Effector memory CD8-positive, alpha-beta T cell (primary cell): ENCODE measurements around the gene APOBEC3G.
A peak's percentile ranks its signal among the peaks of the same experiment; 100 is the strongest.
"Not testable (repeated sequence)": the region's sequence is repeated elsewhere in the genome, so short reads cannot be mapped to it uniquely, and the experiment has no call there.

Experiments
- ATAC-seq: fragments of 150-1000 bp; cut with Tn5 transposase; replicated peaks from 2 replicates; pipeline ENCODE4 v1.10.0; 2021; ENCODE audit warnings: mild to moderate bottlenecking, moderate library complexity
- DNase-seq, 3 experiments: peaks; one replicate each; pipeline ENCODE4 v3.0.0; 2021
- H3K27ac Mint-ChIP-seq, 2 donors: one replicate each; pipeline ENCODE4 v1.8.0; 2022; ENCODE audit warnings: mild to moderate bottlenecking in 2 of 2, mixed read lengths in 2 of 2, moderate library complexity in 2 of 2
- H3K27me3 Mint-ChIP-seq, 2 donors: one replicate each; pipeline ENCODE4 v1.8.0; 2022; ENCODE audit warnings: mixed read lengths in 2 of 2
- H3K36me3 Mint-ChIP-seq: one replicate; pipeline ENCODE4 v1.8.0; 2022; ENCODE audit warnings: mild to moderate bottlenecking, moderate library complexity, mixed read lengths; ENCODE audit not compliant: insufficient read depth
- H3K4me1 Mint-ChIP-seq, 2 donors: one replicate each; pipeline ENCODE4 v1.8.0; 2022; ENCODE audit warnings: low read depth in 2 of 2, mixed read lengths in 2 of 2
- H3K4me3 Mint-ChIP-seq, 2 donors: one replicate each; pipeline ENCODE4 v1.8.0; 2022; ENCODE audit warnings: mild to moderate bottlenecking in 2 of 2, mixed read lengths in 2 of 2, moderate library complexity in 2 of 2
- H3K9me3 Mint-ChIP-seq, 2 donors: one replicate each; pipeline ENCODE4 v1.8.0; 2022; ENCODE audit warnings: mixed read lengths in 2 of 2
- total RNA-seq, 9 experiments: gene quantifications; one replicate each; lab custom pipeline; 2026; lab: John Stamatoyannopoulos, UW

Gene APOBEC3G
- 50.5 to 499 (median 214) reads per million in 9 experiments for total RNA-seq

DNA sequence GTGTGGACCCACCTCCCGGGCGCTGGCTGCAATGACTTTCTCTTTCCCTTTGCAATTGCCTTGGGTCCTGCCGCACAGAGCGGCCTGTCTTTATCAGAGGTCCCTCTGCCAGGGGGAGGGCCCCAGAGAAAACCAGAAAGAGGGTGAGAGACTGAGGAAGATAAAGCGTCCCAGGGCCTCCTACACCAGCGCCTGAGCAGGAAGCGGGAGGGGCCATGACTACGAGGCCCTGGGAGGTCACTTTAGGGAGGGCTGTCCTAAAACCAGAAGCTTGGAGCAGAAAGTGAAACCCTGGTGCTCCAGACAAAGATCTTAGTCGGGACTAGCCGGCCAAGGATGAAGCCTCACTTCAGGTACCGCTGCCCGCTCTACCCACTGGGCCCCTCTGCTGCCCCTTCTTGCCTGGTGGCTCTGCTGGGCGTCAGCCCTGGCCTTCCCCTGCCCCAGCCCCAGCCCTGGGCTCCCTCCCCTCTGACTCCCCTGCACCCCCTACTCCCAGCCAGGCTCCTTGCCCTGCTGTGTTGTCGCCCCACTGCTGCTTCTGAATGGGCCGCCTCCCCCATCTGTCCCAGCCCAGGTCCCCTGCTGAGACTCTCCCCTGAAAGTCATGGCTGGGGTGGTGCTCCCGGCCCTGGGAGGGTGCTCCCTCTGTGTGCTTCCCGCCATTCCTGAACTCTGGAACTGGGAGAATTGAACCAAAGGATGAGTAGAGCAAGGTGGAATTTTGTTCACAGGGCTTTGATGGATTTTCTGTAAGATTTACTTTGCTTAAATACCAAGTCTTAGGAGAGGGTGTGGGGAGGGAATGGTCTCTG is at the start of gene APOBEC3G:
Gene APOBEC3G (plus strand): TSS at position 250 of the 815 bp plus-strand sequence. CDS start 87 bp downstream, at position 337.
- H3K9me3 Mint-ChIP-seq, H3K27me3 Mint-ChIP-seq: not testable (repeated sequence)
- DNase-seq (peak; percentile 62 to 72 (median 68)), ATAC-seq (peak; percentile 78)
- peak within 1 kb of the TSS; percentile 98 to 99 for H3K27ac Mint-ChIP-seq
- H3K36me3 Mint-ChIP-seq, result peaks cover 54% of the 10 kb centered on the region
- H3K4me3 Mint-ChIP-seq, result peak within 1 kb of the TSS; percentile 92 to 98
- peaks cover 49 to 58% of the 10 kb centered on the region in 2 donors for H3K4me1 Mint-ChIP-seq

DNA sequence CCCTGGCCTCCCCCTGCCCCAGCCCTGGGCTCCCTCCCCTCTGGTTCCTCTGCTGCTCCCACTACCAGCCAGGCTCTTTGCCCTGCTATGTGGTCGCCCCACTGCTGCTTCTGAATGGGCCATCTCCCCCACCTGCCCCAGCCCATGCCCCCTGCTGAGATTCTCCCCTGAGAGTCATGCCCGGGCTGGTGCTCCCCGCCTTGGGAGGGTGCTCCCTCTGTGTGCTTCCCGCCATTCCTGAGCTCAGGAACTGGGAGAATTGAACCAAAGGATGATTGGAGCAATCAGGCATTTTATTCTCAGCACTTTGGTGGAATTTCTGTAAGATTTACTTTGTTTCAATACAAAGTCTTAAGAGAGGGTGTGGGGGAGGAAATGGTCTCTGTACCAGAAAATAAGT is 49.4 kb upstream of the APOBEC3G start:
- DNase-seq (no peak), ATAC-seq (no peak)
- Mint-ChIP-seq H3K4me1 (peaks cover 32 to 38% of the 10 kb centered on the region in 2 donors), H3K27ac (peak overlapping the region; percentile 82 to 85), H3K27me3 (no peaks in the 10 kb centered on the region), H3K4me3 (no peak overlapping the region), H3K9me3 (no peaks in the 10 kb centered on the region), H3K36me3 (peaks cover 68% of the 10 kb centered on the region)

DNA sequence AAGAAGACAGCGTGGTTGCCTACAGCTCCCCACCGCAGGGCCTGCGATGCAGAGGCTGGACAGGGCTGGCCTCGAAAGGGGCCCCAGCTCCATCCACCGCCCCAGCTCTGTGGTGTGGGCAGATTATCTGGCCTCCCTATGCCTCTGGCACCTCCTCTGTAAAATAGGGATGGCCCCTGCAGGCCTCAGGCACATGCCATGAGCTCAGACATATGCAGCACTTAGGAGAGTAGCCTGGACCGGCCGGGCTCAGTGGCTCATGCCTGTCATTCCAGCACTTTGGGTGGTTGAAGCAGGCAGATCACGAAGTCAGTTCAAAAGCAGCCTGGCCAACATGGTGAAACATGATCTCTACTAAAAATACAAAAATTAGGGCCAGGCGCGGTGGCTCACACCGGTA is 48.8 kb upstream of the APOBEC3G start:
- no peak for DNase-seq
- peak overlapping the region; percentile 82 to 85 for H3K27ac Mint-ChIP-seq
- H3K27me3 Mint-ChIP-seq, result no peaks in the 10 kb centered on the region
- H3K4me3 Mint-ChIP-seq, result no peak overlapping the region
- no peaks in the 10 kb centered on the region for H3K9me3 Mint-ChIP-seq
- no peak for ATAC-seq
- H3K4me1 Mint-ChIP-seq, result peaks cover 32 to 38% of the 10 kb centered on the region in 2 donors
- H3K36me3 Mint-ChIP-seq, result peaks cover 64% of the 10 kb centered on the region

DNA sequence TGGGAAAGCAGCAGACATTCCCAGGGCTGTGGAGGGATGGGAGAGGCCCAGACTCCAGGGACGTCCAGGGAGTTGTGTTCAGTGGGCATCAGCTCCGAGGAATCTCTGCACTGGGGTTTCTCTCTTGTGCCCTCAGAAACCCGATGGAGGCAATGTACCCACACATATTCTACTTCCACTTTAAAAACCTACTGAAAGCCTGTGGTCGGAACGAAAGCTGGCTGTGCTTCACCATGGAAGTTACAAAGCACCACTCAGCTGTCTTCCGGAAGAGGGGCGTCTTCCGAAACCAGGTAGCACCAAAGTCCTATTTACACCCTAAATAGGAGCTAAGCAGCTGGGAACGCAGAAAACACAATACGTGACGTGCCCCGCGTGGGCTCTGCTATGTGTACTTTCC is 47.8 kb upstream of the APOBEC3G start:
- H3K9me3 Mint-ChIP-seq, result no peaks in the 10 kb centered on the region
- H3K27ac Mint-ChIP-seq, result no peak overlapping the region
- H3K4me1 Mint-ChIP-seq, result peaks cover 25 to 32% of the 10 kb centered on the region in 2 donors
- DNase-seq (no peak), ATAC-seq (no peak)
- H3K36me3 Mint-ChIP-seq, result peaks cover 55% of the 10 kb centered on the region
- H3K27me3 Mint-ChIP-seq, result no peaks in the 10 kb centered on the region
- H3K4me3 Mint-ChIP-seq, result no peak overlapping the region

DNA sequence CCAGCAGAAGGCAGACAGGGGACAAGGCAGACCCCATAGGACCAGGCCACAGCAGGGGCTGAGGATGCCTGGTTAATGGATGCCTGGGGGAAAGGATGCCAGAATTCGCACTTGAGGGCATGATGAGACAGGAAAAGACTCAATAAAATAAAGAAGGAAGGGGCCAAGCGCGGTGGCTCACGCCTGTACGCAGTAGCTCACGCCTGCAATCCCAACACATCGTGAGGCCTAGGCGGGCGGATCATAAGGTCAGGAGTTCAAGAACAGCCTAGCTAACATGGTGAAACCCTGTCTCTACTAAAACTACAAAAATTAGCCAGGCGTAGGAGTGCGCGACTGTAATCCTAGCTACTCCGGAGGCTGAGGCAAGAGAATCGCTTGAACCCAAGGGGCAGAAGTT is 46.4 kb upstream of the APOBEC3G start:
- Mint-ChIP-seq H3K4me1 (peaks cover 13 to 18% of the 10 kb centered on the region in 2 donors), H3K27ac (peak overlapping the region in 1 of 2 donors; percentile 36), H3K36me3 (peaks cover 42% of the 10 kb centered on the region), H3K9me3 (no peaks in the 10 kb centered on the region), H3K4me3 (no peak overlapping the region), H3K27me3 (no peaks in the 10 kb centered on the region)
- DNase-seq, result no peak
- ATAC-seq, result no peak

DNA sequence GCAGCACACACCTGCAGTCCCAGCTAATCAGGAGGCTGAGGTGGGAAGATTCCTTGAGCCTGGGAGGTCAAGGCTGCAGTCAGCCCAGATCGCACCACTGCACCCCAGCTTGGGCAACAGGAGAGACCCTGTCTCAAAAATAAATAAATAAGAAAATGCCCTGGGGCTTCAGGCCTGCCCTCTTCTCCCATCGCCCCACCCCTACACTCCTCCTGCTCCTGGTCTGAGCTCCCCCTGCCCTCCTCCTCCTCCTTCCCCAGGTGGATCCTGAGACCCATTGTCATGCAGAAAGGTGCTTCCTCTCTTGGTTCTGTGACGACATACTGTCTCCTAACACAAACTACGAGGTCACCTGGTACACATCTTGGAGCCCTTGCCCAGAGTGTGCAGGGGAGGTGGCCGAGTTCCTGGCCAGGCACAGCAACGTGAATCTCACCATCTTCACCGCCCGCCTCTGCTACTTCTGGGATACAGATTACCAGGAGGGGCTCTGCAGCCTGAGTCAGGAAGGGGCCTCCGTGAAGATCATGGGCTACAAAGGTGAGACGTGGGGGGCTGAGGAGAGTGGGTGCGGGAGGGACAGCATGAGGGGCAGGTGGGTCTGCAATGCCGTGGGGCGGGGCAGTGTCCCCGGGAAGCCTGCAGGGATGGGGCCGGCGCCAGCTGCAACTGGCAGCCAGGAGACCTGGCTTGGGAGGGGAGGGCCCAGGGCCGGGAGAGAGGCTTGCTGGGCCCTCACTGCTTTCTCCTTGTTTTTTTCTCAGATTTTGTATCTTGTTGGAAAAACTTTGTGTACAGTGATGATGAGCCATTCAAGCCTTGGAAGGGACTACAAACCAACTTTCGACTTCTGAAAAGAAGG is 45.4 kb upstream of the APOBEC3G start:
- not testable (repeated sequence) for H3K27me3 Mint-ChIP-seq, DNase-seq, ATAC-seq, H3K27ac Mint-ChIP-seq, H3K4me3 Mint-ChIP-seq, H3K9me3 Mint-ChIP-seq
- H3K4me1 Mint-ChIP-seq, result peaks cover 4 to 11% of the 10 kb centered on the region in 2 donors
- peaks cover 35% of the 10 kb centered on the region for H3K36me3 Mint-ChIP-seq

DNA sequence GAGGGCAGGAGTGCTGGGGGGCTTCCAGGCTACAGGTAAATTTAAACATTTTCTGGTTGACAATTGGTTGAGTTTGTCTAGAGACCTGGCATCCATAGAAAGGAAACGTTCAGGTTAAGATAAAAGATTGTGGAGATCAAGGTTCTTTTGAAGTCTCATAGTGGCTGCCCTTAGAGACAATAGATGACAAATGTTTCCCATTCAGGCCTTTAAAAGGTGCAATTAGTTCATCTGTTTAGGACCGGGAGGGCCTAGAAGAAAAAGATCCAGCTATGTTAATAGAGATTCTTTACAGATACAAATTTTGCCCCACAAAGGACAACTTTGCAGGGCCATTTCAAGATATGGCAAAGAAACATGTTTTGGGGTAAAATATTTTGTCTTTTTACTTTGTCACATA is 40.0 kb upstream of the APOBEC3G start:
- ATAC-seq, H3K9me3 Mint-ChIP-seq, DNase-seq, H3K27me3 Mint-ChIP-seq, H3K4me3 Mint-ChIP-seq: not testable (repeated sequence)
- H3K4me1 Mint-ChIP-seq, result peaks cover 21% of the 10 kb centered on the region in 2 donors
- H3K27ac Mint-ChIP-seq, result peak overlapping the region in 1 of 2 donors; percentile 19
- H3K36me3 Mint-ChIP-seq, result peaks cover 15% of the 10 kb centered on the region

DNA sequence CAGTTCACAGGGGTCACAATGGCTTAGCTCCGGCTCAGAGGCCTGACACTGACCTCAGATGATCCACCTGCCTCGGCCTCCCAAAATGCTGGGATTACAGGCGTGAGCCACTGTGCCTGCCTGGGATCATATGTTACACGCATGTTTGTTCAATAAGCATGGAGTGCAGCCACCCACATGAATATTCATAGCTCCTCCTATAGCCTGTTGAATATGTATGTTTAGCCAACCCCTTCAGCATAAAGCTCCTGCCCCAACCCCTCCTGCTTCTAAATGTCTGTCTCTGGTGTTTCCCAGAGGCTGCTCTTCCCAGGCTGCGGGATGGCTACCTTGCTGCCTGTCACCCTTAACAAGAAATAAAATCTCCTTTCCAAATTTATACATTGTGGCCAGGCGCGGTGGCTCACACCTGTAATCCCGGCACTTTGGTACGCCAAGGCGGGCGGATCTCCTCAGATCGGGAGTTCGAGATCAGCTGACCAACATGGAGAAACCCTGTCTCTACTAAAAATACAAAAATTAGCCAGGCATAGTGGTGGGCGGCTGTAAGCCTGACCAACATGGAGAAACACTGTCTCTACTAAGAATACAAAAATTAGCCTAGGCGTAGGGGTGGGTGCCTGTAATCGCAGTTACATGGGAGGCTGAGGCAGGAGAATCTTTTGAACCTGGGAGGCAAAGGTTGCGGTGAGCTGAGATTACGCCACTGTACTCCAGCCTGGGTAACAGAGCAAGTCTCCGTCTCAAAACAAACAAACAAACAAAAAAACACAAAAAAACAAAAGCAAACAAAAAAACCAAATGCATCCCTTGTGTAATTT is 37.6 kb upstream of the APOBEC3G start:
- H3K36me3 Mint-ChIP-seq, result peaks cover 29% of the 10 kb centered on the region
- H3K27ac Mint-ChIP-seq, result peak overlapping the region; percentile 92 to 94
- no peak for DNase-seq
- peaks cover 28% of the 10 kb centered on the region in 2 donors for H3K4me1 Mint-ChIP-seq
- H3K9me3 Mint-ChIP-seq, result no peaks in the 10 kb centered on the region
- H3K4me3 Mint-ChIP-seq, result peak overlapping the region; percentile 87 to 90
- ATAC-seq, result no peak
- no peaks in the 10 kb centered on the region for H3K27me3 Mint-ChIP-seq

DNA sequence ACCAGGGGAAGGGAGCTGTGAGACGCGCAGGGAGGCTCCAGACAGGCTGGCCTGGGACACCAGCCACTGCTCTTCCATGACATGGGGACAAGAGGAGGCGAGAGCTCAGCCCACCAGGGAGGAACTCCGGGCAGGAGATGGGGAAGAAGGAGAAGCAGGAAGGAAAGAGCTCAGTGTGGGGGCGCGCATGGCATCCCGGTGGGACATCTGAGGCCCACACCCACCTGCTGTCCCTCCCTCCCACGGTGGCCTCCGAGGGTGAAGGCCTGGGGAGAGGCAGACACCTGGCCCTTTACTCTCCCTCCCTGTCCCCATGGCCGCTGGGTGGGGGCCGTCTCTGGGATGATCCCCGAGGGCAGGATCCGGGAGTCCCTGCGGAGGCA is 36.9 kb upstream of the APOBEC3G start:
- not testable (repeated sequence) for ATAC-seq, H3K27me3 Mint-ChIP-seq, DNase-seq, H3K9me3 Mint-ChIP-seq
- peak overlapping the region; percentile 87 to 90 for H3K4me3 Mint-ChIP-seq
- peaks cover 31 to 32% of the 10 kb centered on the region in 2 donors for H3K4me1 Mint-ChIP-seq
- H3K27ac Mint-ChIP-seq, result peak overlapping the region; percentile 92 to 94
- peaks cover 29% of the 10 kb centered on the region for H3K36me3 Mint-ChIP-seq

DNA sequence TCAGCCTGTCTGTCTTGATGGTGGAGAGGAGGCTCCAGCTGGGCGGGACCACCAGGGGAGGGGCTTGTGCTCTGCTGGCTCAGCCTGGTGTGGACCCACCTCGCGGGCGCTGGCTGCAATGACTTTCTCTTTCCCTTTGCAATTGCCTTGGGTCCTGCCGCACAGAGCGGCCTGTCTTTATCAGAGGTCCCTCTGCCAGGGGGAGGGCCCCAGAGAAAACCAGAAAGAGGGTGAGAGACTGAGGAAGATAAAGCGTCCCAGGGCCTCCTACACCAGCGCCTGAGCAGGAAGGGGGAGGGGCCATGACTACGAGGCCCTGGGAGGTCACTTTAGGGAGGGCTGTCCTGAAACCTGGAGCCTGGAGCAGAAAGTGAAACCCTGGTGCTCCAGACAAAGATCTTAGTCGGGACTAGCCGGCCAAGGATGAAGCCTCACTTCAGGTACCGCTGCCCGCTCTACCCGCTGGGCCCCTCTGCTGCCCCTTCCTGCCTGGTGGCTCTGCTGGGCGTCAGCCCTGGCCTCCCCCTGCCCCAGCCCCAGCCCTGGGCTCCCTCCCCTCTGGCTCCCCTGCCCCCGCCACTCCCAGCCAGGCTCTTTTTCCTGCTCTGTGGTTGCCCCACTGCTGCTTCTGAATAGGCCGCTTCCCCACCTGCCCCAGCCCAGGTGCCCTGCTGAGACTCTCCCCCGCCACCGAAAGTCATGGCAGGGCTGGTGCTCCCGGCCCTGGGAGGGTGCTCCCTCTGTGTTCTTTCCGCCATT is 36.4 kb upstream of the APOBEC3G start, which contains the start of gene APOBEC3F:
Gene APOBEC3F (plus strand): TSS at position 327 of the 759 bp plus-strand sequence. CDS start 97 bp downstream, at position 424.
- peaks cover 29% of the 10 kb centered on the region for H3K36me3 Mint-ChIP-seq
- H3K4me3 Mint-ChIP-seq, result peak within 1 kb of the TSS; percentile 87 to 90
- H3K4me1 Mint-ChIP-seq, result peaks cover 35 to 38% of the 10 kb centered on the region in 2 donors
- not testable (repeated sequence) for H3K9me3 Mint-ChIP-seq, H3K27me3 Mint-ChIP-seq
- H3K27ac Mint-ChIP-seq, result peak within 1 kb of the TSS; percentile 92 to 94
- ATAC-seq, result peak; percentile 95
- peak; percentile 64 to 66 (median 65) for DNase-seq

DNA sequence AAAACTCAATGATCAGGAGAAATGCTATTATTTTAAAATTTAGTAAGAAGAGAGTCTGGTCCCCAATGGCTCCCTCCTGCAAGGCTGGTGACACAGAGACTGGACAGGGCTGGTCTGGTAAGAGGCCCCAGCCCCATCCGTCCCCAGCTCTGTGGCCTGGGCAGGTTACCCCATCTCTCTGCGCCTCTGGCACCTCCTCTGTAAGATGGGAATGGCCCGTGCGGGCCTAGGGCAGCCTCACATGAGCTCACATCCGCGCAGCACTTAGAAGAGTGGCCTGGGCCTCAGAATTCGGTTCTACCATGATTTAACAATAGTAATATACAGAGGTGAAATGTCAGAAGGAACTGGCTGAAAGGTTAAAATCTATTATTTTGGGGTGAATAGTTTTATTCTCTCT is 35.2 kb upstream of the APOBEC3G start:
- Mint-ChIP-seq H3K9me3 (no peaks in the 10 kb centered on the region), H3K27ac (peak overlapping the region; percentile 92 to 94), H3K4me3 (peak overlapping the region; percentile 87 to 90), H3K27me3 (no peaks in the 10 kb centered on the region), H3K4me1 (peaks cover 47% of the 10 kb centered on the region in 2 donors), H3K36me3 (peaks cover 36% of the 10 kb centered on the region)
- ATAC-seq (no peak), DNase-seq (no peak)

DNA sequence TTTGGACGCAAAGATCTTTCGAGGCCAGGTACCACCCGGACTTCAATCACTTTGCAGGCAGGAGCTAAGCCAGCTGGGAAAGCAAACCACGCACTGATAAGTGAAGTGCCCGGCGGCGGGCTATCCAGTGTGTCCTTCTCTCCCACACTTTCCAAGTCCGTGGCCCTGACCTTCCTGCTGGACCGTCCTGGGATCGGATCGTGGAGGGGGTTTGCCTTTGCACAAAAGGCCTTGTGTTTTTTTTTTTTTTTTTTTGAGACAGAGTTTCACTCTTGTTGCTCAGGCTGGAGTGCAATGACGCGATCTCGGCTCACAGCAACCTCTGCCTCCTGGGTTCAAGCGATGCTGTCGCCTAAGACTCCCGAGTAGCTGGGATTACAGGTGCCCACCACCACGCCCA is 34.0 kb upstream of the APOBEC3G start:
- not testable (repeated sequence) for H3K27me3 Mint-ChIP-seq, H3K9me3 Mint-ChIP-seq, DNase-seq, ATAC-seq, H3K4me3 Mint-ChIP-seq
- Mint-ChIP-seq H3K36me3 (peaks cover 36% of the 10 kb centered on the region), H3K27ac (peak overlapping the region; percentile 92 to 94), H3K4me1 (peaks cover 47% of the 10 kb centered on the region in 2 donors)
